ENCODE results near the gene CPNE9. TPM values are rescaled to one million over a fixed set of nuclear protein-coding genes. Genes with fewer than 3 reads are reported as not detected.

CPNE9 gene
- total and polyA plus RNA-seq, 2 of the 8 experiments (the other 6 are each of a cell fraction or from before 2014, with no cell fraction given), result 4.8 to 6.0 TPM

DNA sequence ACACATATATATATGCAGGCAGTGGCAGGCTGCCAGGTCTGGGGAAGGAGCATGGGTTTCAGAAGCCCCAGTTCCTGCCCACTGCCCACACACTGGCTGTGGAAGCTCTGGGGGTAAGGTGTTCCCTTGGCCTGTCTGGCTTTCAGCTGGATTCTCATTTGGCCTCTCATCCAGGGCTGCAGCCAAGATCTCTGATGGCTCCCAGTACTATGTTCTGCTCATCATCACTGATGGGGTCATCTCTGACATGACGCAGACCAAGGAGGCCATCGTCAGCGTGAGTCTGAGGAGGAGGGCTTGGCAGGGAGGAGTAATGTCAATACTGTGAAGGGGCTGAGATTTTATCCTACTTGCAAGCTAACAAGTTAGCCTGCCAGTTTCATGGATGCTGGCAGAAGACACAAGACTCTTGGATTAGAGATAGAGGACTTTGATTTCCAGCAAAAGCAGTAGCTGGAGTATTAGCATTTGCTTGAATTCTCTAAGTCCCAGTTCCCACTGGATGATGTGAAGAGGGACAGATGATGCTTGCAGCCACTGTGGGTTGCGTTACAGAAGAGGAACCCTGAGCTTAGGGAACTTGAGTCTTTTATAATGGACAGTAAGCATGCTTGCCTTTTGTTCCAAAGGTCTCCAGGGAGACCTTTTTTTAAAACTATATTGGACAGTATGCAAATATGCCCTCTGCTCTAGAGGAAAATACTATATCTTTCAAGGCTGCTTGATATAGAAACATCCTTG lies 22.3 kb downstream of the CPNE9 start:
- Histone ChIP-seq H2BK120ac (replicated peaks; ENCODE audit: low read depth, low read length) (no peak overlapping the region), H3K4me1 (replicated peaks in 1 of 4; ENCODE audit: control insufficient read depth in 3 of 4, insufficient read depth in 4 of 4, low read length in 3 of 4) (no peaks in the 10 kb centered on the region; a peak in 1 of 7 replicates), H3K79me1 (ENCODE audit: low read depth, low read length) (no peaks in the 10 kb centered on the region; the same call in 1 of the 2 replicates), H2BK5ac (ENCODE audit: low read depth, low read length) (no peak overlapping the region), H2BK15ac (ENCODE audit: low read length) (no peak overlapping the region), H3K23me2 (ENCODE audit: low read depth, low read length) (peaks cover 8% of the 10 kb centered on the region; the same call in 1 of the 2 replicates), H3K9ac (replicated peaks in 1 of 4; ENCODE audit: extremely low read depth in 1 of 4, low read depth in 3 of 4, low read length in 3 of 4) (no peak overlapping the region), H3K23ac (ENCODE audit: insufficient read length) (no peak overlapping the region), H3K9me3 (ENCODE audit: insufficient read depth in 2 of 2, low read depth in 1 of 2, low read length in 1 of 2) (no peaks in the 10 kb centered on the region), H3K4me2 (ENCODE audit: insufficient read depth in 1 of 2, low read depth in 2 of 2, low read length in 2 of 2) (no peak overlapping the region; a peak in 1 of 4 replicates), H3K56ac (replicated peaks; ENCODE audit: insufficient read length, low read depth, low read length) (no peak overlapping the region), H2BK20ac (ENCODE audit: low read length) (no peak overlapping the region), H4K20me1 (replicated peaks in 1 of 2; ENCODE audit: control insufficient read depth in 1 of 2, insufficient read depth in 2 of 2, low read length in 2 of 2) (no peaks in the 10 kb centered on the region), H3K4ac (replicated peaks; ENCODE audit: insufficient read length, low read depth, low read length) (no peak overlapping the region), H3K4me3 (ENCODE audit: extremely low read depth in 1 of 4, insufficient read depth in 2 of 4, low read depth in 3 of 4, low read length in 4 of 4) (no peak overlapping the region), H4K91ac (replicated peaks; ENCODE audit: insufficient read length, low read length) (no peak overlapping the region), H2AFZ (ENCODE audit: low read length) (no peak overlapping the region), H4K8ac (ENCODE audit: extremely low read depth, insufficient read depth, low read length) (no peak overlapping the region), H3K27me3 (replicated peaks in 1 of 4; ENCODE audit: control insufficient read depth in 3 of 4, extremely low read depth in 1 of 4, insufficient read depth in 3 of 4, low read length in 3 of 4) (no peaks in the 10 kb centered on the region), H3K18ac (ENCODE audit: extremely low read depth, low read length) (no peak overlapping the region), H3K27ac (ENCODE audit: low read depth, low read length) (no peak overlapping the region), H3K36me3 (ENCODE audit: control insufficient read depth in 2 of 4, insufficient read depth in 4 of 4, low read length in 3 of 4) (no peaks in the 10 kb centered on the region), H3K14ac (ENCODE audit: insufficient read length) (no peak overlapping the region), H3K79me2 (ENCODE audit: control insufficient read depth in 1 of 2, insufficient read depth in 2 of 2, low read length in 2 of 2) (no peaks in the 10 kb centered on the region), H2BK12ac (ENCODE audit: low read depth, low read length) (0 out of 2 replicates have a peak overlapping the region, but pooled peaks have one; percentile 33), H4K5ac (ENCODE audit: insufficient read length, low read depth, low read length) (no peak overlapping the region), H2AK5ac (ENCODE audit: low read depth, low read length) (no peak overlapping the region)
- FAIRE-seq (no peak), DNase-seq (ENCODE audit: low read depth in 1 of 2, low spot score in 2 of 2) (no peak)
- TF ChIP-seq SUZ12 (IDR thresholded peaks at IDR 0.05; ENCODE audit: low read length), result no peak
- no peak for TF ChIP-seq ASH2L (IDR thresholded peaks at IDR 0.05; ENCODE audit: low read length)
- TF ChIP-seq, protein P1, sequence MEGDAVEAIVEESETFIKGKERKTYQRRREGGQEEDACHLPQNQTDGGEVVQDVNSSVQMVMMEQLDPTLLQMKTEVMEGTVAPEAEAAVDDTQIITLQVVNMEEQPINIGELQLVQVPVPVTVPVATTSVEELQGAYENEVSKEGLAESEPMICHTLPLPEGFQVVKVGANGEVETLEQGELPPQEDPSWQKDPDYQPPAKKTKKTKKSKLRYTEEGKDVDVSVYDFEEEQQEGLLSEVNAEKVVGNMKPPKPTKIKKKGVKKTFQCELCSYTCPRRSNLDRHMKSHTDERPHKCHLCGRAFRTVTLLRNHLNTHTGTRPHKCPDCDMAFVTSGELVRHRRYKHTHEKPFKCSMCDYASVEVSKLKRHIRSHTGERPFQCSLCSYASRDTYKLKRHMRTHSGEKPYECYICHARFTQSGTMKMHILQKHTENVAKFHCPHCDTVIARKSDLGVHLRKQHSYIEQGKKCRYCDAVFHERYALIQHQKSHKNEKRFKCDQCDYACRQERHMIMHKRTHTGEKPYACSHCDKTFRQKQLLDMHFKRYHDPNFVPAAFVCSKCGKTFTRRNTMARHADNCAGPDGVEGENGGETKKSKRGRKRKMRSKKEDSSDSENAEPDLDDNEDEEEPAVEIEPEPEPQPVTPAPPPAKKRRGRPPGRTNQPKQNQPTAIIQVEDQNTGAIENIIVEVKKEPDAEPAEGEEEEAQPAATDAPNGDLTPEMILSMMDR (IDR thresholded peaks at IDR 0.05; ENCODE audit: control extremely low read depth in 1 of 3, insufficient read depth in 1 of 3, low read depth in 1 of 3, low read length in 3 of 3), result no peak
- no peak for TF ChIP-seq HDAC6 (IDR thresholded peaks at IDR 0.05; ENCODE audit: low read depth, low read length)
- no peak for TF ChIP-seq SP2 (IDR thresholded peaks at IDR 0.05; ENCODE audit: low read length)
- TF ChIP-seq POLR2AphosphoS5 (IDR thresholded peaks at IDR 0.05; ENCODE audit: low read depth, low read length), result no peak
- no peak for TF ChIP-seq SP1 (IDR thresholded peaks at IDR 0.05; ENCODE audit: low read depth, low read length)
- TF ChIP-seq KDM5A (IDR thresholded peaks at IDR 0.05; ENCODE audit: low read length), result no peak
- TF ChIP-seq, protein P2, sequence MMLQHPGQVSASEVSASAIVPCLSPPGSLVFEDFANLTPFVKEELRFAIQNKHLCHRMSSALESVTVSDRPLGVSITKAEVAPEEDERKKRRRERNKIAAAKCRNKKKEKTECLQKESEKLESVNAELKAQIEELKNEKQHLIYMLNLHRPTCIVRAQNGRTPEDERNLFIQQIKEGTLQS (IDR thresholded peaks at IDR 0.05; ENCODE audit: insufficient read depth, low read depth, low read length), result no peak
- WGBS, 2 experiments (ENCODE audit: extremely low coverage in 1 of 2, insufficient coverage in 1 of 2, insufficient read length in 1 of 2, insufficient replicate concordance in 2 of 2, low coverage in 1 of 2, low lambda C conversion rate in 2 of 2, missing lambda C conversion rate in 1 of 2), result 95% methylated on average over 4 of the region's 4 CpGs; no CpG with 5 or more reads in 1 of the 2 experiments
- POLR2A ChIA-PET (ENCODE audit: partially characterized antibody), result interaction anchor here (2.5 kb wide), 1 partner anchor 23 kb away, joined by 9 read pairs; the partner anchor contains the start of gene OGG1
- CTCF ChIA-PET (ENCODE audit: partially characterized antibody), result interaction anchor here (1.4 to 8.6 kb wide), 10 partner anchors 12 to 223 kb away, joined by 3 to 109 read pairs (median 14); partner anchors contain the start of gene CPNE9
